ENCODE data around the gene MICALL2.
A peak's percentile ranks its signal among the peaks of the same experiment; 100 is the strongest.

MICALL2 gene

DNA sequence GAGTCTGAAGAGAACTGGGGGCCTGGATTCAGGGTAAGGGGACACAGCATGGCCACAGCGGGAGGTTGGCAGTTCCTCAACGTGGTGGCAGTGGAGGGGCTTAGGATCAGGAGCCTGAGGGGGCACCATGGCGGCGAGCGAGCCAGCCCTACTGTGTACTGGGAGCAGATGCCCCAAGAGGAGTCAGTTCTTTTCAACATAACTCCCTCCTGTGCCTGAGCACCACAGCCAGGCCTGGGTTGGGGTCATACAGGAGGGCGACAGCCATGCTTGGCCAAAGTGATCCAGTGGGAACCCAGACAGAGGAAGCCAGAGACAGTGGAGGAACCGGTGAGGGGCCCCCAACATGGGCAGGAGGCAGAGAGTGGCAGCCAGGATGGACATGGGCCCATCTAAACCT, 65.8 kb downstream of the MICALL2 start:
- no peaks in the 10 kb centered on the region for H3K36me3 ChIP-seq
- 0 out of 2 replicates have a peak overlapping the region, but pooled peaks have one; percentile 10 for H3K9ac ChIP-seq
- H3K4me1 ChIP-seq: peaks cover 90% of the 10 kb centered on the region
- H4K20me1 ChIP-seq: no peaks in the 10 kb centered on the region
- H3K4me2 ChIP-seq: peak overlapping the region; percentile 42
- peak overlapping the region; percentile 68 for H3K27ac ChIP-seq
- H3K9me3 ChIP-seq: peaks cover 31% of the 10 kb centered on the region
- no peaks in the 10 kb centered on the region for H3K27me3 ChIP-seq
- no peak overlapping the region for H3K4me3 ChIP-seq
- no peak for TF ChIP-seq Cebpa-rat (IDR thresholded peaks at IDR 0.05)

DNA sequence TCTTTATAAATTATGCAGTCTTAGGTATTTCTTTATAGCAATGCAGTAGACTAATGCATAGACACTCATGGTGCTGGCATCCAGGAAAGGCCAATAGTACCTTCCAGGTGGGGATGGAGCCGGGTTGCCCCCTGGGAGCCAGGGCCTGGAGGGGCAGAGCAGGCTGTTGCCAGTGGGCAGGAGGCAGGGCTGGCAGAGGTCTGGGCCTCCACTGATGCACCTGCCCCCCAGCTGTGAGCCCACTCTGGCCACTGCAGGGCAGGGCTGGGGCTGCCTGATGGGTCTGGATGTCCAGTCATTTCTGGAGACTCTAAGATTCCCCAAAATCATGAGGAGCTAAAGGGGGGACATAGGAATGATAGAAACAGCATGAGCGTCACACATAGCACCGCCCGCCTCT, 66.7 kb downstream of the MICALL2 start:
- peaks cover 30% of the 10 kb centered on the region for H3K9me3 ChIP-seq
- no peak for TF ChIP-seq Cebpa-rat (IDR thresholded peaks at IDR 0.05)
- H3K4me2 ChIP-seq: peak overlapping the region; percentile 42
- no peaks in the 10 kb centered on the region for H4K20me1 ChIP-seq
- no peaks in the 10 kb centered on the region for H3K27me3 ChIP-seq
- H3K36me3 ChIP-seq: no peaks in the 10 kb centered on the region
- H3K4me1 ChIP-seq: peaks cover 90% of the 10 kb centered on the region
- no peak overlapping the region for H3K9ac ChIP-seq
- peak overlapping the region; percentile 68 for H3K27ac ChIP-seq
- H3K4me3 ChIP-seq: no peak overlapping the region

DNA sequence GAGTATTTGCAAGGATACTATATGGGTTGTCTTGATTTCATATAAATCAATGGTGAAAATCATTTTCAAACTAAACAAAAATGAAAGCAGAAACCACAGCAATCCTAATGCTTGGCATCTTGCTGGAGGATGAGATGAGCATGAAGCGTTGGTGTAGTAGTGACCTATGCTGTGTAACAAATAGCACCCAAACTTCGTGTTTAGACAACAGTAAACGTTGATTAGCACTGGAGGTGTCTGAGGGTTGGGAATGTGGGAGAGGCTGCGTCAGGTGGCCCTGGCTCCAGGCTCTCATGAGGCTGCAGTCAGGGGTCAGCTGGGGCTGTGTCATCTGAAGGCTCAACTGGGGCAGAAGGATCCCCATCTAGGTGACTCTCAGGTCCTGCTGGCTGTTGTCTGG, 67.8 kb downstream of the MICALL2 start:
- Histone ChIP-seq H4K20me1 (no peaks in the 10 kb centered on the region), H3K4me2 (no peak overlapping the region), H3K9me3 (peaks cover 27% of the 10 kb centered on the region), H3K36me3 (no peaks in the 10 kb centered on the region), H3K4me3 (no peak overlapping the region), H3K9ac (no peak overlapping the region), H3K27me3 (no peaks in the 10 kb centered on the region), H3K27ac (no peak overlapping the region), H3K4me1 (peaks cover 90% of the 10 kb centered on the region)
- no peak for TF ChIP-seq Cebpa-rat (IDR thresholded peaks at IDR 0.05)

DNA sequence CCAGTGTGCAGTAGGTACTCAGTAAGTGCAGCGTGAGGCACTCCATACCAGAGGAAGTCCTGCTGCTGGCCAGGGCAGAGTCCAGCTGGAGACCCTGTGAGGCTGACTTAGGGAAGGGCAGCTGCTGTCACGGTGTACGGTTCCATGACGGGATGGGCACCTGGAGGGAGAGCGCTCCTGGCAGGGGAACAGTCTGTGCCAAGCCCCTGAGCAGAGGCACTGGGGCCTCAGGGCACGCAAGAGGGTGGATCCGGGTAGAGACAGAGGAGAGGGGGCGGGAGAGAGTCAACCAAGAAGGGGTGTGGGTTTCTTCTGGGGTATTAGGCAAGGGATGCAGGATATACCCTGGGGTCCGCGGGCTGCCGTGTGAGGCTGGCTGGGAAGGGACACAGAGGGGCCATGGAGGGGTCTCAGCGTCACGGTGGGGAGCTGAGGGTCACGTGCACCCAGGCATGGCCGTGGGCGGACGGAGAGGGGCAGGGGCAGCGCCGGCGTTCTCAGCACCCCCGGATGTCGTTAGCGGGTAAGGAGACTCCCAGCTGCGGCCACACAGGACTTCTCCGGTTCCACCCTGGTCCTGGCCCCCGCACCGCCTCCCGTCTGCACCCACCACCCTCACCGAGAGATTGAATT, 70.5 kb downstream of the MICALL2 start:
- peaks cover 90% of the 10 kb centered on the region for H3K4me1 ChIP-seq
- no peaks in the 10 kb centered on the region for H4K20me1 ChIP-seq
- peaks cover 17% of the 10 kb centered on the region for H3K9me3 ChIP-seq
- H3K4me2 ChIP-seq: peak overlapping the region; percentile 69
- peak overlapping the region; percentile 29; the same call in 1 of the 2 replicates for H3K9ac ChIP-seq
- H3K27me3 ChIP-seq: no peaks in the 10 kb centered on the region
- H3K4me3 ChIP-seq: no peak overlapping the region
- no peaks in the 10 kb centered on the region for H3K36me3 ChIP-seq
- H3K27ac ChIP-seq: peak overlapping the region; percentile 69
- TF ChIP-seq Cebpa-rat (IDR thresholded peaks at IDR 0.05): no peak

DNA sequence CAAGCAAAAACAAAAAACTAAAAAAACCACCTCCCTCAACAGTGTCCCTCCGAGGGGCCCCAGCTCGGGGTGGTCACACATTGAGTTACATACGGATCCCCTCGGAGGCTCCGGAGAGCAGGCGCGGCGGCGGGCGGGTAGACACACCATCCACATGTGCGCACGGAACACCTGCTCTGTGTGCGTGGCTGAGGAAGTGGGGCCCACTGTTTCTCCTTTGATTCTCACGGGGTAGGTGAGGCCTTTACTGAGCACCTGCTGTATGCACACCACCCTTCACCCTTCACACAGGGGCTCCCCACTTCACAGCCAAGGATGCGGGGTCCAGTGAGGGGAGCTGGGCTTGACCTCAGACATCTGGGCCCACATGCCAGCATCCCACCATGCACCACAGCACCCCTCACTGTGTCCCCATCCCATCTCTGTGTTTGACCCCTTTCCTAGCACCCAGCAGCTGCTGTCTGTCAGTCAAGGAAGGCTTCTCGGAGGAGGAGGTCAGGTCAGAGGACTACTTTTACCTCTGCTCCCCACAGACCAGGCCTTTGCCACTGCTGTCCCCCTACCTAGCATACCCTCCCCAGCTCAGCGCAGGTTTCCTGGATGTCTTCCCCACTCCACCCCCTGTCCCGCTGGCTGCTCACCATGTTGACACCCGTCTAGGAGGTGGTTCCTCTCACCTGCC, 71.1 kb downstream of the MICALL2 start:
- Histone ChIP-seq H4K20me1 (no peaks in the 10 kb centered on the region), H3K4me1 (peaks cover 90% of the 10 kb centered on the region), H3K4me3 (no peak overlapping the region), H3K27ac (peak overlapping the region; percentile 69), H3K27me3 (no peaks in the 10 kb centered on the region), H3K36me3 (no peaks in the 10 kb centered on the region), H3K9ac (peak overlapping the region; percentile 29; the same call in 1 of the 2 replicates), H3K4me2 (peak overlapping the region; percentile 69), H3K9me3 (peaks cover 17% of the 10 kb centered on the region)
- no peak for TF ChIP-seq Cebpa-rat (IDR thresholded peaks at IDR 0.05)

DNA sequence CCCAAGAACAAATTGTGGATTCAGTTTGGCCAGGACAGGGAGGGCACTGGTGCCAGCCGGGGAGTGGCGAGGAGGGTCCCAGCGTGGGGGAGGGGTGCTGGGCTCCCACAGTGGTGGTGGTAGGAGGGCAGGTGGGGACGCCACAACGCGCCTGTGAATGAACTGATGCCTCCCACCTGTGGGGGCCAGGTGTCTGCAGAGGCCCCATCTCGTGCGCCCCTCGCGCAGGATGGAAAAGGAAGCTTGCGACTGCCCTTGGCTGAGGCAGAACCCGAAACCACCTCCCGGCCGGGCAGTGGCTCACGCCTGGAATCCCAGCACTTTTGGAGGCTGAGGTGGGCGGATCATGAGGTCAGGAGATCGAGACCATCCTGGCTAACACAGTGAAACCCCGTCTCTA, 72.0 kb downstream of the MICALL2 start:
- Histone ChIP-seq H3K4me3 (no peak overlapping the region), H3K27me3 (no peaks in the 10 kb centered on the region), H3K9ac (peak overlapping the region; percentile 74), H4K20me1 (no peaks in the 10 kb centered on the region), H3K9me3 (peaks cover 11% of the 10 kb centered on the region), H3K4me1 (peaks cover 90% of the 10 kb centered on the region), H3K4me2 (peak overlapping the region; percentile 98), H3K36me3 (no peaks in the 10 kb centered on the region), H3K27ac (peak overlapping the region; percentile 94)
- no peak for TF ChIP-seq Cebpa-rat (IDR thresholded peaks at IDR 0.05)

DNA sequence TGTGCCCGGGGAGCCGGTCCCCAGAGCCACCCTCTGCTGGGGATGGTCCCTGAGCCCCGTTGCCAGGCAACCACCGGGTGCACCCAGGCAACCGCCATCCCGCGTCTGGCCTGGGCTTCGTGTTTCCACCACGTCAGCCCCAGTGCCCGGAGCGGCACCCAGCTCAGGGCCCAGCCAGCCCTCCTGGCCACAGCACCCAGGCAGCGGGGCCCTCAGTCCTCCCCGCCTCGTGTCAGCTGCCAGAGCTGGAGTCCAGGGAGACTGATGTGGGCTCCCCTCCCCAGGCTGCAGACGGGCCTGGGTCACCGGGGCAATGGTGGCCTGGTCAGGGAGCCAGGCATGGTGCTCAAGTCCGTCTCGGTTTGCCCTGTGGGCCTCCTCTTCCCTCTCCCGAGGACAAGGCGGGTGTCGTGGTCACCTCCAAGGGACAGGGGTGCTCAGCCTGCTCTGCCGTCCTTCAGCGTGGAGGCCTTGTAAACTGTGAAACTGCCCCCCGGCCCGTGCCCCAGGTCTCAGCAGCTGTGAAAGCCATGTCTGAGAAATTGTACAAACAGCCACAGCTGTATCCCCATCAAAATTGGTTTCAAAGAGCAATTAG, 72.5 kb downstream of the MICALL2 start:
- no peaks in the 10 kb centered on the region for H3K27me3 ChIP-seq
- H3K4me3 ChIP-seq: peak overlapping the region; percentile 59
- H3K9ac ChIP-seq: peak overlapping the region; percentile 74
- peak overlapping the region; percentile 98 for H3K4me2 ChIP-seq
- no peaks in the 10 kb centered on the region for H3K36me3 ChIP-seq
- peaks cover 90% of the 10 kb centered on the region for H3K4me1 ChIP-seq
- peaks cover 5% of the 10 kb centered on the region for H3K9me3 ChIP-seq
- no peaks in the 10 kb centered on the region for H4K20me1 ChIP-seq
- peak overlapping the region; percentile 94 for H3K27ac ChIP-seq
- TF ChIP-seq Cebpa-rat (IDR thresholded peaks at IDR 0.05): no peak

DNA sequence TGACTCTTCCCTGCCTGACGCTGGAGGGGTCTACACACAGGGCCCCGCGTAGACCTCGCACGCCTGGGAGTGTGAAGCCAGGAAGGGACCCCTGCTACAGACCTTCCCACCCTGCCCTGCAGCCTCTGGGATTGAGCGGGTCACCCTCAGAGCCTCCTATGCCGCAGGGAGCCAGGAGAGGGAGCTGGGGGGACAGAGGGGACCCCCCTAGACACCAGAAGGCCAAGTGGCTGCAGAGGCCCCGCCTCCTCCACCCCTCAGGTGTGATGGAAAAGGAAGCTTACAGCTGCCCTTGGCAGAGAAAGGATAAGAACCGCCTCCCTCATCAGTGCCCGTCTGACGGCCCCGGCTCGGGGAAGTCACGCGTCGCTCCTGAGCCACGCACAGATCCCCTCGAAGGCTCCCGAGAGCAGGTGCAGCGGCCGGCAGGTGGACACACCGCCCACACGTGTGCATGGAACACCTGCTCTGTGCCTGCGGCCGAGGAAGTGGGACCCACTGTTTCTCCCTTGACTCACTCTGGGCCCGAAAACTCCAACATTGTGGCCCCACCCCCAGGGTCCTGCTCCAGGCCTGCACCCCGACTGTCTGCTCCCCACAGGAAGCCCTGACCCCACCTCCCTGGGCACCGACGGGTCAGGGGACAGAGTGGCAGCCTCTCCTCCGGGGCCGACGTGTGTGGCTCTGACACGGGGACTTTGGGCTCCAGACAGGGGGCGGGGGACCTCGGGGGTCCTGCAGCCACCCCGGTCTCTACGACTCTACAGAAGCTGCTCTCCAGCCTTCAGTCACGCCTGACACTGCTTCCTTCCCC, 73.3 kb downstream of the MICALL2 start:
- no peaks in the 10 kb centered on the region for H3K9me3 ChIP-seq
- H3K36me3 ChIP-seq: no peaks in the 10 kb centered on the region
- H3K27me3 ChIP-seq: no peaks in the 10 kb centered on the region
- H4K20me1 ChIP-seq: no peaks in the 10 kb centered on the region
- peak overlapping the region; percentile 98 for H3K4me2 ChIP-seq
- peak overlapping the region; percentile 59 for H3K4me3 ChIP-seq
- peak overlapping the region; percentile 74 for H3K9ac ChIP-seq
- TF ChIP-seq Cebpa-rat (IDR thresholded peaks at IDR 0.05): no peak
- H3K27ac ChIP-seq: peak overlapping the region; percentile 94
- H3K4me1 ChIP-seq: peaks cover 97% of the 10 kb centered on the region

DNA sequence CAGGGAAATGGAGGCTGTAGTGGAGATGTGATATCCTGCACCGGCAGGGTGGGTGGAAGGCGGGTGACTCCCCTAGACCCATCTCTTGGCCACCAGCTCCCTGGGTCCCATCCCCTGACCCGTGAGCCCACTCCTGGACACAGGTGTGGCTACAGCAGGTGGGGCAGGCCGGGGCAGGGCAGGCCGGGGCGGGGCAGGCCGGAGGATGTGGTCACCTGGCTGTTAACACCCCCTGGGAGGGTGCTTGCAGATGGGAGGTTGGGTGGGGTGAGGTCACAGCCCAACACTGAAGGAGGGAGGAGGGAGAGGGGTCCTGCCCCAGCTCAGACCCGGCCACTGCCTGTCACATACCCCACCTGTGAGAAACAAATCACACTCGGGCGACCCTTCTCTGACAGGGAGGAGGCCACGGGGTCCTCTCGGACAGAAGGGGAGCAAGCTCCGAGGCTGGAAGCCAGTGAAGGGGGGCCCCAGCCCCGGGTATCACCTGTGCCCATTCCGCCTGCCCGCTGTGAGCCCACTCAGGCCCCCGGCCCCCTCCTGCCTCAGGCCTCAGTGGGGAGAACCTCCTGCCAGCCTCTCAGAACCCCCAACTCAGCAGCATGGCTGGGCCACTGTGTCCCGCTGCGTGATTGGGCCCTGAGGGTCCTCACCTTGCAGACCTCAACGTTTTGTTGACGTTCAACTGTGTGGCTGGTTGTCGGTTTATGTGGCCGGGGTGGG, 74.0 kb downstream of the MICALL2 start:
- no peaks in the 10 kb centered on the region for H3K27me3 ChIP-seq
- peak overlapping the region; percentile 98 for H3K4me2 ChIP-seq
- peak overlapping the region; percentile 74 for H3K9ac ChIP-seq
- peak overlapping the region; percentile 94 for H3K27ac ChIP-seq
- H4K20me1 ChIP-seq: no peaks in the 10 kb centered on the region
- no peaks in the 10 kb centered on the region for H3K9me3 ChIP-seq
- peak overlapping the region; percentile 59 for H3K4me3 ChIP-seq
- H3K4me1 ChIP-seq: peaks cover 100% of the 10 kb centered on the region
- no peaks in the 10 kb centered on the region for H3K36me3 ChIP-seq
- no peak for TF ChIP-seq Cebpa-rat (IDR thresholded peaks at IDR 0.05)
